ENCODE measurements around the gene C1S.

The C1S gene

GRCh38 chr12:7072035-7072434 lies 11.5 kb downstream of the C1S start:
- TF ChIP-seq CTCF (IDR thresholded peaks at IDR 0.05; ENCODE audit: control insufficient read depth, insufficient read depth, low read depth, low read length, missing control alignments): no peak
- no peak overlapping the region for H3K4me3 ChIP-seq (ENCODE audit: control insufficient read depth, low read depth, low read length)
- DNase-seq (ENCODE audit: low read depth): no peak

GRCh38 chr12:7072554-7072953 lies 12.0 kb downstream of the C1S start:
- DNase-seq (ENCODE audit: low read depth): no peak
- H3K4me3 ChIP-seq (ENCODE audit: control insufficient read depth, low read depth, low read length): no peak overlapping the region
- no peak for TF ChIP-seq CTCF (IDR thresholded peaks at IDR 0.05; ENCODE audit: control insufficient read depth, insufficient read depth, low read depth, low read length, missing control alignments)

GRCh38 chr12:7073946-7074345 lies 13.4 kb downstream of the C1S start:
- no peak overlapping the region for H3K4me3 ChIP-seq (ENCODE audit: control insufficient read depth, low read depth, low read length)
- no peak for DNase-seq (ENCODE audit: low read depth)
- no peak for TF ChIP-seq CTCF (IDR thresholded peaks at IDR 0.05; ENCODE audit: control insufficient read depth, insufficient read depth, low read depth, low read length, missing control alignments)

- no peak overlapping the region for H3K4me3 ChIP-seq (ENCODE audit: control insufficient read depth, low read depth, low read length)
- no peak for DNase-seq (ENCODE audit: low read depth)
- no peak for TF ChIP-seq CTCF (IDR thresholded peaks at IDR 0.05; ENCODE audit: control insufficient read depth, insufficient read depth, low read depth, low read length, missing control alignments)
Measured at GRCh38 chr12:7075518-7075917, 15.0 kb downstream of the C1S start.

GRCh38 chr12:7075939-7076338 lies 15.4 kb downstream of the C1S start:
- peak; percentile 68 for DNase-seq (ENCODE audit: low read depth)

GRCh38 chr12:7076493-7076892 lies 16.0 kb downstream of the C1S start:
- no peak for DNase-seq (ENCODE audit: low read depth)
- no peak overlapping the region for H3K4me3 ChIP-seq (ENCODE audit: control insufficient read depth, low read depth, low read length)
- TF ChIP-seq CTCF (IDR thresholded peaks at IDR 0.05; ENCODE audit: control insufficient read depth, insufficient read depth, low read depth, low read length, missing control alignments): no peak

More at GRCh38 chr12:7075939-7076338, 15.4 kb downstream of the C1S start:
- no peak overlapping the region for H3K4me3 ChIP-seq (ENCODE audit: control insufficient read depth, low read depth, low read length)
- no peak for TF ChIP-seq CTCF (IDR thresholded peaks at IDR 0.05; ENCODE audit: control insufficient read depth, insufficient read depth, low read depth, low read length, missing control alignments)

GRCh38 chr12:7078163-7078562 lies 17.6 kb downstream of the C1S start:
- DNase-seq (ENCODE audit: low read depth): no peak
- no peak for TF ChIP-seq CTCF (IDR thresholded peaks at IDR 0.05; ENCODE audit: control insufficient read depth, insufficient read depth, low read depth, low read length, missing control alignments)
- H3K4me3 ChIP-seq (ENCODE audit: control insufficient read depth, low read depth, low read length): no peak overlapping the region

Data from AG09309 (cell line).